AG04450 (cell line): Measurements from ENCODE around the gene SPNS3. TPM values are rescaled to one million over a fixed set of nuclear protein-coding genes. Genes with fewer than 3 reads are reported as not detected.

Experiments
- CTCF ChIA-PET: fragments of 300-600, 350-600 bp; formaldehyde crosslinking; extraction: SDS; loops from one replicate; lab custom pipeline; 2022; ENCODE audit warnings: antibody characterized with exemption, inconsistent platforms; lab: Charles Lee
- POLR2A ChIA-PET: fragments of 350-600 bp; formaldehyde crosslinking; extraction: SDS; loops from one replicate; lab custom pipeline; 2021; ENCODE audit warnings: antibody characterized with exemption, inconsistent platforms; lab: Yijun Ruan, JAX
- DNase-seq: peaks from one replicate; pipeline ENCODE4 v3.0.0-alpha.2; 2011; ENCODE audit warnings: low read depth, low spot score
- H3K27ac ChIP-seq: one replicate; pipeline ENCODE4 v1.5.1; 2012; ENCODE audit warnings: low read depth, low read length, control low read depth
- H3K27me3 ChIP-seq: one replicate; pipeline ENCODE4 v1.6.0; 2012; ENCODE audit warnings: low read length; ENCODE audit not compliant: control insufficient read depth, insufficient read depth
- H3K4me3 ChIP-seq: 2 replicates; pipeline ENCODE4 v1.5.1; 2011; ENCODE audit warnings: mild to moderate bottlenecking, low read depth, low read length, control low read depth
- H3K9me3 ChIP-seq: 2 replicates; pipeline ENCODE4 v1.5.1; 2012; ENCODE audit warnings: low read length; ENCODE audit not compliant: control insufficient read depth, insufficient read depth
- CTCF ChIP-seq: IDR thresholded peaks from 2 replicates; pipeline ENCODE4 v1.5.1; 2011; ENCODE audit warnings: low read depth, low read length, control low read depth, inconsistent platforms
- polyA plus RNA-seq: library from polyadenylated mRNA; depleted of rRNA; stranded (reverse); fragments of >200 nt; gene quantifications from 2 replicates; pipeline ENCODE4 v1.2.3, GENCODE V29; 2011

Gene SPNS3
- polyA plus RNA-seq, 1 experiment = not detected

GRCh38 chr17:4442582-4442981 lies 8.8 kb downstream of the SPNS3 start:
- ChIA-PET POLR2A (no interaction called here), CTCF (no interaction called here)
- Histone ChIP-seq H3K9me3 (no peaks in the 10 kb centered on the region), H3K27me3 (peaks cover 16% of the 10 kb centered on the region), H3K27ac (no peak overlapping the region), H3K4me3 (no peak overlapping the region)
- no peak for DNase-seq
- TF ChIP-seq CTCF = no peak

GRCh38 chr17:4443476-4443875 lies 9.7 kb downstream of the SPNS3 start:
- ChIA-PET CTCF (no interaction called here), POLR2A (no interaction called here)
- no peak for TF ChIP-seq CTCF
- no peak for DNase-seq
- Histone ChIP-seq H3K9me3 (no peaks in the 10 kb centered on the region), H3K27ac (no peak overlapping the region), H3K4me3 (no peak overlapping the region), H3K27me3 (peaks cover 12% of the 10 kb centered on the region)

- POLR2A ChIA-PET = interaction anchor here (0.6 kb wide), 1 partner anchor 468 kb away, joined by 7 read pairs; no protein-coding TSS in a partner anchor
- Histone ChIP-seq H3K4me3 (no peak overlapping the region), H3K9me3 (no peaks in the 10 kb centered on the region), H3K27me3 (peaks cover 13% of the 10 kb centered on the region), H3K27ac (no peak overlapping the region)
- no peak for TF ChIP-seq CTCF
- CTCF ChIA-PET = no interaction called here
- DNase-seq = no peak
These were observed 11.2 kb downstream of the SPNS3 start for GRCh38 chr17:4444782-4445473.

GRCh38 chr17:4445731-4446130 lies 12.0 kb downstream of the SPNS3 start:
- Histone ChIP-seq H3K9me3 (no peaks in the 10 kb centered on the region), H3K4me3 (no peak overlapping the region), H3K27ac (no peak overlapping the region), H3K27me3 (peaks cover 15% of the 10 kb centered on the region)
- no peak for DNase-seq
- ChIA-PET POLR2A (no interaction called here), CTCF (interaction anchor here (0.5 kb wide), 1 partner anchor 22 kb away, joined by 8 read pairs; no protein-coding TSS in a partner anchor)
- TF ChIP-seq CTCF = no peak

GRCh38 chr17:4446326-4447071 lies 12.8 kb downstream of the SPNS3 start:
- Histone ChIP-seq H3K4me3 (no peak overlapping the region), H3K27me3 (peaks cover 17% of the 10 kb centered on the region), H3K27ac (peak overlapping the region; percentile 2), H3K9me3 (no peaks in the 10 kb centered on the region)
- ChIA-PET CTCF (interaction anchor here (1.5 kb wide), 1 partner anchor 26 kb away, joined by 3 read pairs; no protein-coding TSS in a partner anchor), POLR2A (interaction anchor here (0.6 kb wide), 1 partner anchor 17 kb away, joined by 5 read pairs; no protein-coding TSS in a partner anchor)
- DNase-seq = no peak
- TF ChIP-seq CTCF = no peak
